Psoas muscle (tissue), 8 donors: Measurements from ENCODE around the gene PLEKHM1. TPM values are rescaled to one million over a fixed set of nuclear protein-coding genes. Genes with fewer than 3 reads are reported as not detected.

Experiments used
- ATAC-seq, 4 donors: fragments of 200-7000 bp; cut with Tn5 transposase; one replicate each; pipeline ENCODE4 v1.9.1; 2020; ENCODE audit warnings: moderate library complexity in 3 of 4, mild to moderate bottlenecking in 2 of 4
- DNase-seq, 2 donors: peaks; one replicate each; pipeline ENCODE4 v3.0.0-alpha.2; 2020
- H3K27ac ChIP-seq: fragments of 200-600 bp; one replicate; pipeline ENCODE4 v1.8.0; 2022
- H3K27me3 ChIP-seq, 3 donors: fragments of 200-600 bp in 1 of 3; one replicate each; pipeline versions ENCODE4 v1.6.1 to v1.8.0; 2013 to 2022; ENCODE audit warnings: low read length in 2 of 3, mild to moderate bottlenecking in 2 of 3, moderate library complexity in 1 of 3; ENCODE audit not compliant: insufficient read depth in 3 of 3
- H3K36me3 ChIP-seq, 2 donors: fragments of 200-600 bp in 1 of 2; one replicate each; pipeline versions ENCODE4 v1.6.1 to v1.8.0; 2013 to 2022; ENCODE audit warnings: low read depth in 1 of 2, mild to moderate bottlenecking in 1 of 2, moderate library complexity in 1 of 2; ENCODE audit not compliant: insufficient read depth in 1 of 2
- H3K4me1 ChIP-seq: fragments of 200-600 bp; one replicate; pipeline ENCODE4 v1.8.0; 2022
- H3K4me3 ChIP-seq: fragments of 200-600 bp; one replicate; pipeline ENCODE4 v1.8.0; 2022; ENCODE audit warnings: mild to moderate bottlenecking
- H3K9me3 ChIP-seq: fragments of 200-600 bp; one replicate; pipeline ENCODE4 v1.8.0; 2022
- CTCF ChIP-seq: fragments of 200-600 bp; IDR thresholded peaks from one replicate; pipeline ENCODE4 v1.8.0; 2022; ENCODE audit warnings: antibody characterized with exemption
- WGBS, 3 donors: extraction: QIAGEN DNeasy Blood & Tissue Kit; methylation state at CpG; one replicate each; pipeline versions ENCODE4 v1.1.6 to v1.1.7; 2013; 5-methylcytosine and 5-hydroxymethylcytosine counted together
- intact Hi-C, 2 donors: fragments of 100-400 bp; cut with DNase I; formaldehyde crosslinking; loops; one replicate each; pipeline versions ENCODE4 v1.11.0 to v1.14.2; 2022
- polyA plus RNA-seq, 3 donors: library from polyadenylated mRNA; stranded (reverse); fragments of 200-250 nt; gene quantifications; one replicate each; pipeline ENCODE4 v1.2.3, GENCODE V29; 2013
- total RNA-seq, 4 donors: library from RNA; stranded (reverse); fragmentation: NEBNext Ultra II Directional in 2 of 4; extraction: Animal tissue kit (Norgen Biotek cat#: 25700) in 2 of 4; gene quantifications; one replicate each; pipeline versions ENCODE4 v1.2.1 to v1.2.4, GENCODE V29; 2021 to 2023
- donor health status: healthy with polysubstance abuse.
- donor health status: DM: no; HTN: no; CAD: no; lungs with moderate emphysema.
- donor health status: Bipolar disorder and iron deficiency.
- donor health status: healthy.
- donor health status: DM: yes; HTN: yes; CAD: no.
- donor health status: DM: no; HTN: no; CAD: no.
- donor health status: DM: no; HTN: no; CAD: no.
- donor health status: DM: yes; HTN: yes; CAD: no.

PLEKHM1 gene
- total and polyA plus RNA-seq, 7 donors: 13.0 to 47.6 (median 25.5) TPM

DNA sequence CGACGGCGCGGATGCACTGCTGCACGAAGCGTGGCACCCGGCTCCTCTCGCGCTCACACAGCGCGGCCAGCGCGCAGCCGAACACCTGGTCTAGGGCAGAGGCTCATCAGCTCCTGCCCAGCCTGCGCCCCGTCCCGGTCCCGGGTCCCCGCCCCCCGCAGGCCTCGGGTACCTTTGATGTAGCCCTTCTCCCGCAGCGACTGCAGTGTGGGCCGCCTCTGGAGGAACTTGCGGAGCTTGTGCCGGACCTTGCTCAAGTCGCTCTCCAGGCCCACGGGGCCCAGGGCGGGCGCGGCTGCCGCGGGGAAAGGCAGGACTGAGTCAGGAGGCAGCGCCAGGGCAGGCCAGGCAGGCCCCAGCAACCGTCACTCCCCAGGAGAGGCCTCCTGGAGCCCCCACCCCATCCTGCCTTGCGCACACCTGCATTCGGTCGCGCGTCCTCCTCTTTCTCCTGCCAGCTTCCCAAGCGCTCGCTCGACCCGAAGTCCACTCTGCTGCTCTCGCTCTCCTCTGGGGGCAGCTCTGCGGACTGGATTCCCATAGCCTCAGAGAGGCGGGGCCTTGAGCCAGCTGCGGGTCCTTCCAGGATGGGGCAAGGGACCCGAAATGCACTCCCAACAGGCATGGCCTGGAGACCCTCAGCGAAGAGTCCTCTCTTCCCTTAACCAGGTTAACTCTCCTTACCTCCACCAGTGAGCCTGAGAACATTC lies 93.9 kb downstream of the PLEKHM1 start:
- peak in 1 of 2 donors; percentile 48 for DNase-seq
- TF ChIP-seq CTCF: no peak
- intact Hi-C loops: loop anchor here in 1 of 2 donors (10.0 kb wide), 2 partner anchors 198 to 438 kb away; no protein-coding TSS in a partner anchor
- Histone ChIP-seq H3K27me3 (no peaks in the 10 kb centered on the region), H3K4me3 (no peak overlapping the region), H3K27ac (no peak overlapping the region), H3K36me3 (no peaks in the 10 kb centered on the region), H3K4me1 (no peaks in the 10 kb centered on the region), H3K9me3 (no peaks in the 10 kb centered on the region)
- ATAC-seq: peak in 1 of 4 donors; percentile 13
- 93 to 94% (median 94%) methylated on average over 35 to 50 of the region's 50 CpGs for WGBS, 3 donors

GRCh38 chr17:45395569-45396415 lies 94.7 kb downstream of the PLEKHM1 start:
- no peaks in the 10 kb centered on the region for H3K4me1 ChIP-seq
- 64 to 78% (median 66%) methylated on average over 55 to 60 of the region's 60 CpGs for WGBS, 3 donors
- no peaks in the 10 kb centered on the region for H3K36me3 ChIP-seq
- no peak overlapping the region for H3K27ac ChIP-seq
- ATAC-seq (peak; percentile 12 to 26 (median 14)), DNase-seq (peak in 1 of 2 donors; percentile 53)
- TF ChIP-seq CTCF: no peak
- H3K4me3 ChIP-seq: peak overlapping the region; percentile 29
- H3K27me3 ChIP-seq: no peaks in the 10 kb centered on the region
- no peaks in the 10 kb centered on the region for H3K9me3 ChIP-seq
- intact Hi-C loops: loop anchor here in 1 of 2 donors (10.0 kb wide), 2 partner anchors 199 to 439 kb away; no protein-coding TSS in a partner anchor

- H3K36me3 ChIP-seq: no peaks in the 10 kb centered on the region
- peak; percentile 80 to 93 (median 85) for ATAC-seq
- peak; percentile 68 for TF ChIP-seq CTCF
- peak; percentile 67 to 82 for DNase-seq
- intact Hi-C loops: loop anchor here in 1 of 2 donors (10.0 kb wide), 2 partner anchors 200 to 440 kb away; no protein-coding TSS in a partner anchor
- H3K9me3 ChIP-seq: no peaks in the 10 kb centered on the region
- no peaks in the 10 kb centered on the region for H3K27me3 ChIP-seq
- WGBS, 3 donors: 19 to 22% (median 20%) methylated on average over 29 to 30 of the region's 30 CpGs
- H3K27ac ChIP-seq: no peak overlapping the region
- H3K4me1 ChIP-seq: no peaks in the 10 kb centered on the region
- H3K4me3 ChIP-seq: peak overlapping the region; percentile 29
Observed at GRCh38 chr17:45394913-45395568, 95.5 kb downstream of the PLEKHM1 start.

GRCh38 chr17:45394564-45394912 lies 96.0 kb downstream of the PLEKHM1 start:
- Histone ChIP-seq H3K4me3 (peak overlapping the region; percentile 29), H3K27ac (no peak overlapping the region), H3K9me3 (no peaks in the 10 kb centered on the region), H3K4me1 (no peaks in the 10 kb centered on the region), H3K36me3 (no peaks in the 10 kb centered on the region), H3K27me3 (no peaks in the 10 kb centered on the region)
- DNase-seq: no peak
- peak in 1 of 4 donors; percentile 3 for ATAC-seq
- intact Hi-C loops: loop anchor here in 1 of 2 donors (10.0 kb wide), 2 partner anchors 200 to 440 kb away; no protein-coding TSS in a partner anchor
- WGBS, 3 donors: 80 to 81% (median 80%) methylated on average over 4 of the region's 4 CpGs
- TF ChIP-seq CTCF: no peak
